DMS153 treated with DMSO at 0.1 percent for 48 hours (cell line): ENCODE data around the gene HS3ST4.
"Not testable (repeated sequence)": the region's sequence is repeated elsewhere in the genome, so short reads cannot be mapped to it uniquely, and the experiment has no call there.

Source experiments
- DNase-seq: peaks from one replicate; lab custom pipeline; 2025; ENCODE audit not compliant: unreplicated experiment; lab: John Stamatoyannopoulos, UW

Gene HS3ST4

DNA sequence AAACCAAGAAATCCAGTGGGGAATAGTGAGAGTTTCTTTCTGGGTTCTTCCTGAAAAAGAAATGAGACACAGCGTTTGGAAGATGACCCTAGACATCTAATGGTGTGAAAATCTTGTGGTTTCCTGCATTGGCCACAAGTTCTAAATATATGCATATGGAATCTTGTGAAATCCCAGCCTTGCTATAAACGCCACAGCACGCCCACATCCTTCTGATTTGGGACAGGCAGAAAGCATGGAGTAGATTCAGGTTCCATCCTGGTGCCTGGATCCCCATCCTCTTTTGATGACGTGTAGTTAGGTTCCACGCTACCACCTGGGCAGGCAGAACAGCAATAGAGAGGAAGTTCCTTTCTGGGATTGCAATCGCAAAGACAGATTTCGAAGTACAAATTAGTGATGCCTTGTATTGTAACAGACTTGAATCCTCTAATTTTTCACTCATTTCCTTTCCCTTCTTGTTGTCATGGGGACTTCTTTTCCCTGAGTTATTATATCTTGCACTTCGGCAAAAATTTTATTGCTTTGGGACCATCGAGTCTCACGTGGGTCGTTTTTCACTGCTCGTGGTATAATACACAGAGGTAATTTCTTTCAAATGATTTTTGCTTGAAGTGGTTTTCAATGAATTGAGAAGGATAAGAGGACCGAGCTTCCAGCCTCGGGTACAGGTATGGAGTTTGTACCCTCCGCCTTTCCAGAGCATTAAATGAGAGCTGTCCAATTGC, 37.6 kb downstream of the HS3ST4 start:
- DNase-seq = no peak

DNA sequence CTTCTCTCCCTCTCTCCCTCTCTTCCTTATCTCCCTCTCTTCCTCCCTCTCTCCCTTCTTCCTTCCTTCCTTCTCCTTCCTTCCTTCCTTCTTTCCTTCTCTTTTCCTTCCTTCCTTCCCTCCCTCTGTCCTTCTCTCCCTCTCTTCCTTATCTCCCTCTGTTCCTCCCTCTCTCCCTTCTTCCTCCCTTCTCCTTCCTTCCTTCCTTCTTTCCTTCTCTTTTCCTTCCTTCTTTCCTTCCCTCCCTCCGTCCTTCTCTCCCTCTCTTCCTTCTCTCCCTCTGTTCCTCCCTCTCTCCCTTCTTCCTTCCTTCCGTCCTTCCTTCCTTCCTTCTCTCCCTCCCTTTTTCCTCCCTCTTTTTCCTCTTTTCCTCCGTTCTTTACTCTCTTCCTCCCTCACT, 38.6 kb downstream of the HS3ST4 start:
- no peak for DNase-seq

DNA sequence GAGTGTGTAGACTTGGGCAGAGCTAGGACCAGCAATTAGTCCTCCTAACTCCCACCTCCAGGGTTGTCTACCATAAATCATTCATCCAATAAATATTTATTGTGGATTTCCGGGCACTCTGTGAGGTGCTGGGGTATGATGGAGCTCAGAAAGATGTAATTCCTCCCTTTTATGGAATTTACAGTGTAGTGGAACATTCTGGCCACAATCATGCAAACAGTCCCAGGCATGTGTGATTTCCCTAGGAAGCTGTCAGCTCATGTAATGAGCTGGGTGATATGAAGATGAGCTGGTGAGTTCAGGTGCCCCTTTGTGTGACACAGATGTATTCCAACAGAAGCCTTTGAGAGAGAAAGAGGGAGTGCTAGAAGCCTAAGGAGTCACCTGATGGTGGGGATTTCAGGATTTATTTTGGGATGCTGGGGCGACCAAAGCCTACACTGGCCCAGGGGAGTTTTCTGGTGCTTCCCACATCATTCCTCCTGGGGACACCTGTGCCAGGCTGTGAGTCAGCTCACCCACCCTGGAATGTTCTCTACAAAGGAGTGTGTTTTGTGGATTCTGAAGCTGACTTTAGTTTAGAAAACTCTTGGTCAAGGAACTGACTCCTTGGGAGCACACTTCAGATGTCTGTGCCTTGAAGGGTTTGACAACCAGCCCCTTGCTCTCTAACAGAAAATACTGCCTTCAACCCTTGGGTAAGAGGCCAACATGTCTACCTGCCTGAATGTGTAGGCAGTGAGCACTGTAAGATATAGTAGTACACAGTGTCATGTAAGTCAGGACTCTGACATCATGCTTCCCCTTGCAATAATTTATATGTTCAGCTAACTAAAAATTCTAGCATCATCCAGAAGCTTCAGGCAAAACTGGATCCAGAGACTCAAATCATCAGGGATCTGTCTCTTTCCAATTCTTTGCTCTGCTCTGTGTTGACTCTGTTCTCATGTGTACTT, 42.9 kb downstream of the HS3ST4 start:
- DNase-seq = no peak

DNA sequence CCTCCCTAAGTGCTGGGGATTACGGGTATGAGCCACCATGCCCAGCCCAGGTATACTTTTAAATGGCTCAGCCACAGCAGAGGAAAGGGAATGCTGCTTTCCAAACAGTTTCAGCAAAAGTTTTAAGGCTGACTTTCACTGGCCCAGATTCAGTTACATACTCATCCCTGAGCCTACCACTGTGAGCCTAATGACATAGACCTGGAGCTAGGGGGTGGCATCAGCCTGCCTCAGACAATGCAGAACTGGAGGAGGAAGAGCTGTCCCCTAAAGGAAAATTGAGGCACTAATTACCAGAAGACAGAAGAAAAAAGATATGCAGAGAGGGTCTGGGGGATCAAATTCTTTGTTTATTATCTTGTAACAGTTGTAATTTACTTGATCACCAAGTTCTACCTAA, 43.9 kb downstream of the HS3ST4 start:
- DNase-seq = no peak

DNA sequence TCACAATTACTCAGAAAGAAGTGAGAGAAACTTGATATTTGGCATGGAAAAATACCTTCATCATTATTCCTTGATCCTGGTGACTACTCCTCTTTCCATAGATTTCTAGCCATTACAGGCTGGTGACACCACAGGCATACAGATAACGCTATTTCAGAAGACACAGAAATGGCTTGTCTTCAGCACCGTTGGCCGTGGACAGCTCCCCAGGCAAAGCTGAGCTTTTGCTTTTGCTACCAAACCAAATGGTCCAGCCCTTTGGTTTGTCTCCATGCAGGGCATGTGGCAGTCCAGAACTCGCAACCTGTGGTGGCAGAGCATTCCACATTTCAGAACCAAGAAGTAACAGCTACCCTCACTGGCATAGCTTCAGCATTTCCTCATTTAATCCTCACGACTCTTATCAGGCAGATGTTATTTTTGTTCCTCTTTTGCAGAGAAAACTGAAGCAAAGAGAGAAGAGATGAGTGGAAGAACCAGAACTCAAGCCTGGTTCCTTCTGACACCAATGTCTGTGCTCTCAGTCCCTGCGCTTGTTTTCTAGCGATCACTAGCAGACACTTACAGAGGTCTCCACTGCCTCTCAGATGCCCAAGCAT, 55.5 kb downstream of the HS3ST4 start:
- no peak for DNase-seq

DNA sequence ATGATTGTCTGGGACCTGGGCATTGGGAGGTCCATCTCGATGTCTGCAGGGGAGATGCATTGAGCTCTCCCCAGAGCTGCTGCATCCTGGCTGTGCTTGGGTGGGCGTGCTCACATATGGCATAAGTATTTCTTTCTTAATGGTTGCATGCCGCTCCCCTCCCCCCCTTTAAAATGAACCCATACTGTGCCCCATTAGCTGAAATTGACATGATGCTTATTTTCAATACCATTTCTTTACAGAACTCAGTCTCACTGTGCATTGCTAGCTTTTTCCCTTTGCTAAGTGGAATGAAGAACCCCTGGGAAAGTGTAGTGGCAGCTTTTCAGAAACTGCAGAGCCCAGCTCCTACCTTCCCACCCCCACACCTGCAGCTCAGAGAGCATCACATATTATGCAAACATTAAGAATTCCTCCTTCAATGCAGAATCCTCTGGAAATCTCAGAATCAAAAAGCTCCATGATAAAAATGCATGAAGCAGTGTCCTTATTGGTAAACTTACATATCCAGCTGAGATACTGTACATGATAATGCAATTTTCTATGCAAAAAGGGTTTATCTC, 56.4 kb downstream of the HS3ST4 start:
- DNase-seq = no peak

DNA sequence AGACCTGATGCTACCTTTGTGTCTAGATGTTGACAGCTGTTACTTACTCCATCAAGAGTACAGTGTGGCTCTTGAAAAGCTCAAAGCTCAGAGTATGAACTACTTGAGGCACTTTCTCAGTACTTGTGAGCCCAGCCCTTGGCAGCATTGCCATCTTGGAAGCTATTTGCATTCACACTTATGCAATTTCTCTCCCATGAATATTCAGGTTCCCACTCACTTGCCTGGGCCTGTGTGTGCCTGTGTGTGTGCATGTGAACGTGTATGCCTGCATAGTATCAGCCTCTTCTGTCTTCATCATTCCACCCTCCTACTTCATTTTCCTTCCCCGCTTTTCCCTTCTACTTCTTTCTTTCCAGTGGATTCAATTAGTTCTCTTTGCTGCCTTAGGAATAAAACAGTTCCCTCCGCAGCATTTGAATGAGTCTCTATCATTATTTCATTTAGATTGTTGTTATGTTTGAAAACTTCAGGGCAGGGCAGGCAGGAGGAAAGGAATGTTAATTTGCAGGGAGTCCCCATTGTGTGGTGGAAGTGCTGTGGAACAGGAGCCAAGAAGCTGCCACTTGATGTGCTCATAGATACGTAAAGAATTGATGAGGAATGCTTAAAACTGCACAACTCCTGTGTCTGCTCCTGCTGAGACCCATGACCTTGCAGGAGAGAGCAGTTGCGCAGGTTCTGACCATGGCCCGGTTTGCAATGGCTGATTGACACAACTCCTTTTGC, 58.9 kb downstream of the HS3ST4 start:
- DNase-seq = no peak

DNA sequence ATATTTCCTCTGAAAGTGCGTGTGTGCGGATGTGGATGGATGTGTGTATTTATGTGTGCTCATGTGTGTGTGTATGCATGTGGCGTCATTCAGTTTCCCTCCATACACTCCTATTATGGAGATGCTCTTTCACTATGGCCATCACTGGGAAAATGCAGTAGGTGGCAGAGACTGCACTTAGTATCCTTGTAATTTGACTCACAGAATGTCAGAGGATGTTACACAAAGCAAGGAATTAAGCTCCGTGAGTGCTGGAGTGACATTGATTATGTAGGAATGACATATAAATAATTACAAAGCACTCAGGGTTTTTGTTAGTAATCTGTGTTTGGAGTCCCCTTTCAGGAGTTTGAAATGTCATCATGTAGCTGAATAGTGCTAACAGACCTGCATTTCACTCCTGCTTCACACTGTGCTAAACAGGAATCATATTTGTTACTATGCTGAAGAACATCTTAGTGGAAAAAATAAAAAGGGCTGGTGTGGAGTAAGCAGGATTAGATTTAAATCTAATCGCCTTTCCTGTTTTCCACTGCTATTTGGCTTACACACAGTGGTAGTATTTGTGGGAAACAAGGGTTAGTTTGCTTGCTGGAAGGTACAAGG, 59.6 kb downstream of the HS3ST4 start:
- no peak for DNase-seq

DNA sequence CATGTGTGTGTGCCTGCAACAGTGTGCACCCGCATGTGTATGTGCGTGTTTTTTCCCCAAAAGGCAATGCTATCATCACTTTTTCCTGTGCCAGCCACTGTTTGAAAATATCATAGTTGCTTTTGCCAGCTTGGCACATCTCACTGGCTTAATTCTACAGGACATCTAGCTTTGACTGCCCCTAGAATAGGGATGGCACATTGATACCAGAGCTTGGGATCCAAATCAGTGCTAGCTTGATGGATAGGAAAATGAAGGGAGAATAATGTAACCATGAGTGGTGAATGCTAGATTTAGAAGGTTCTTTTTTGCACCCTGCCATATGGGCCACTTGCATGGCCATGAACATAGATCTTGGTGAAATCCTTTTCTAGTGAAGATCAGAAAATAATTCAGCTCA, 72.7 kb downstream of the HS3ST4 start:
- DNase-seq = no peak

DNA sequence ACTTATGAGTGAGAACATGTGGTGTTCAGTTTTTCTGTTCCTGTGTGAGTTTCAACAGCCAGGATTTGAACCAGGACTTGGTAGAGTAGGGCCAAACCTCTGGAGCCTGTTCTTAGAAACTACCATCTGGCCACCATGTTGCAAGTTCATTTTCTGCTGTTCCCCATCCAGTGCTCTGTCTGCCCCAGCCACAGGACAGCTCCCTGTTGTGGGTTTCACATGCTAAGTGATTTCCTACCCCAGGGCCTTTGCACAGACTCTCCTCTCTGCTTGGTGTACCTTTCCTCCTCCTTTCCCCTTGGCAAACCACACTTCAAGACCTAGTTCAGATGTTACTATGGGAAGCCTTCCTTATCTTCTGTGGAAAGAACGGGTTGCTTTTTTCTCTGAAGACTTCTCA, 79.5 kb downstream of the HS3ST4 start:
- no peak for DNase-seq

DNA sequence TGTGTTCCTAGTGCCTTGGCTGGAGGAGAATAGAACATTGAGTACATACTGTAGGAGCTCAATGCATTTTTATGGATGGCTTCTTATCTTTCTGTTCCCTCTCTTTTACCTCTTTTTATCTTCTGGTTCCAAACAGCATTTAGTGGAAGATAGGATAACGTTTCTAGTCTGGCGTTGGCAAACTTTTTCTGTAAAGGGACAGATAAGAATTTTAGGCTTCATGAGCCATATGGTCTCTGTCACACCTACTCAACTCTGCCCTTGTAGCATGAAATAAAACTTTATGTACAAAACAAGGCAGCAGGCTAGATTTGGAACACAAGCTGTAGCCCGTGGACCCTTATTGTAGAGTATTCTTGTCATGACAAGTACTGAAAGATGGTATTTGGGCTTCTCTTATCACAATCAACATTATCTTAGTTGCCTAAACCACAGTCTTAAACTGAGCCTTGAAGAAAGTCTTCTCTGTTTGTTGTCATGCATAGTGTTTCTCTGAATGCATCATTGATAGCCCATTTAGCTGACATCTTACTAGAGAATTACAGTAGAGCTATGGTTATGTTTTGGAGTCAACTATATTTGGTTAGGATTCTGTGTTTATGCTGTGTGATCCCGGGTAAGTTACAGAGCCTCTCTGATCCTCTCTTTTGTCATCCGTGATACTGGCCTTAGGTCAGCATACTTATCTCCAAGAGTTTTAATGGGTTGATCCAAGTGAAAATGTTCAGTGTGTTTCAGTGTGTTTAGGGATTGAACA, 80.2 kb downstream of the HS3ST4 start:
- no peak for DNase-seq

DNA sequence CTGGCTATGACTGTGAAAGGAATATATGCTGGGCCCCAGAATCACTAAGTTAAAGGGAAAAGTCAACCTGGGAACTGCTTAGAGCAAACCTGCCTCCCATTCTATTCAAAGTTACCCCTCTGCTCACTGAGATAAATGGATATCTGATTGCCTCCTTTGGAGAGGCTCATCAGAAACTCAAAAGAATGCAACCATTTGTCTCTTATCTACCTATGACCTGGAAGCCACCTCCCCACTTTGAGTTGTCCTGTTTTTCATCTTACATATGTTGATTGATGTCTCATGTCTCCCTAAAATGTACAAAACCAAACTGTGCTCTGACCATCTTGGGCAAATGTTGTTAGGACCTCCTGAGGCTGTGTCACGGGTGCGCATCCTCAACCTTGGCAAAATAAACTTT, 84.5 kb downstream of the HS3ST4 start:
- not testable (repeated sequence) for DNase-seq

DNA sequence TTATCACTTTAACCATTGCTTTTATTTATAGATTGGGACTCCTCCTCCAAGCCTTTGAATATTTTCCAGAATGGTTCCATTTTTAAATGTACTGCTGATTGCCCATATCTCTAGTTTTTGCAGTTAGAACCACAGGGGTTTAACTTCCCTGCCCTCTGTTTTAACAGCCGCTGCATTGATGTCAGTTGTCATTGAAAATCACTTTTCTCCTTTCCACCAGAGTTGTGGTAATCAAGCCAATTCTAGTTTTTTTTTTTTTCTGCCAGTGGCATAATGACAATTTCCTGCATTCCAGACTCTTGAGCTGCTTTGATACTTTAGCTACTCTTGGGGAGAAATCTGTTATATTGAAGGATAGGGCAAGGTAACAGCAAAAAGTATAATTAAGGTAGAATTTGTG, 91.5 kb downstream of the HS3ST4 start:
- no peak for DNase-seq

DNA sequence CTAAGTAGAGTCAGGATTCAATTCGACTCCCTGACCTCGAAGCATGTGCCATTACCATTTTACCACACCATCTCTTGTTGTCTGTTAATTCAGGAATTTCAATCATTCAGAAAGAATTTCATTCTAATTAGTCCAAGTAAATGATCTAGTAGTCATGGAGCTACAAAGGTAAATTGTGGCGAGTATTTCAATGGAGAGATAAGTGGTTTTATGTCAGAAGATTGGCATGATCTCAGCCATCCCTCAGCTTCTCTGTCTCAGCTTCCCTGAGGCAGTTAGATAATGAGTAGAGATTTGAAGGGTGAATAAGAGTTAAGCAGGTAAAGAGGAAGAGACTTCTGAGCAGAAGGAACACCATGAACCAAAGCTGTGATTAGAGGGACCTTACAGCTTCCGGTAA, 93.6 kb downstream of the HS3ST4 start:
- no peak for DNase-seq

DNA sequence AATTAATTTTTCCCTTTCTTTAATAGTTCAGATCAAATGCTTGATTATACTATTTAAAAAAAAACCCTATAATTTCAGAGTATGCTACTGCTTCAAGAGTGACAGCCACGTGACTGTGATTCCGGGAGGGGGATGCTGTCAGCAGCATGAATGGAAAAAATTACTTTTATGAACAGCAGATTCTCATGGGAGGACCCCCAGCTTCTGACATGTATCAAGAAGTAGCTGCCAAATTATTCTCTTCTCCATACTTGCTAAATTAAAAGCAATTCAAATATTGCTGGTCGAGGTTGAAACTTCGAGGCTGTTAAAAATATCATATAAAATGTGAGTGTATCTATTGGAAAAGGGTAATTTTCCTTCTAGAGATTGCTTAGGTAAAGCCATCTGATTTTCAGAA, 95.0 kb downstream of the HS3ST4 start:
- no peak for DNase-seq

DNA sequence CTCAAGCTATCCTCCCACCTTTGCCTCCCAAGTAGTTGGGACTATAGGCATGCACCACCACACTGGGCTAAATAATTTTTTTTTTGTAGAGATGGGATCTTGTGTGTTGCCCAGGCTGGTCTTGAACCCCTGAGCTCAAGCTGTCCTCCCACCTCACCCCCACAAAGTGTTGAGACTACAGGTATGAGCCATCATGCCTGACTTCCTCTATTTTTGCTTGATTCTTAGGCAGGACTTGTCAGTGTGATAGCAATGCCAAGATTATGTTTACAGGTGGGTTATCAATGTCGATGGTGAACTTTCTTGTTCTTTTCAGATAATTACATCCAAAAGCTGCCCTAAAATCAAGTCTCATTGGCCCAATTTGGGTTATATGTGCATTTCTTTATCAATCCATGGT, 96.9 kb downstream of the HS3ST4 start:
- DNase-seq = no peak

DNA sequence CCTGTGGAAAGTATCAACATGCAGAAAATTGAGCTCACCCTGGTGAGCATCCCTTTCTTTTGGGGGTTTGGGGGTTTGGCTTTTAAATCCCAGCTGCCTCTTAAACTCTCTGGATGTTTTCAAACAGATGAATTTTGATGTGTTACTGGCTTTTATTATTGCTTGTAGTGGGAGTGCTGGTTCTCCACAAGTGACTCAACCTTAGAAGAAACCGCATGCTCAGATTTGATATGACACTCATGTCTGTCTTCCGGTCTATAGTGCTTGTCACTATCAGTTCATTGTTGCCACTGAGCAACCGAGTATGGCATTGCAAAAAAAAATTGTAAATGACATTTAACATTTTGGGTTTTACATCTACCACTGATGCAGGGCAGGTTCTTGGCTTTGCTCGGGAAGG, 104.5 kb downstream of the HS3ST4 start:
- no peak for DNase-seq

DNA sequence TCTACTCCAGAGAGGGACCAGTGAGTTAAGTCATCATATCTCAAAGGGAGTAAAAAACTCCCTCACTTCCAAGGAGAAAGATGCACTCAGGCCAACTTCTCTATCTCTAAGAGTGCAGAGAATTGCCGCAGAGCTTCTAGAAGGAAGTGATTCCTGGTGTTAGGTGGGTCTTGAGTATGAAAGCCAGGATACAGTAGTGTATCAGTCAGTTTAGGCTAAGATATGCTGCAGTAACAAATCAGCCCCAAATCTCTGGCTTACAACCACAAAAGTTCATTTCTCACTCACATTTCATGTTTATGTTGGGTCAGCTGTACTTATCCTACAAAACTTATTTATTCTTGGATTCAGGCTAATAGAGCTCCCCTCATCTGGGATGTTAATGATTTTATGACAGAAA, 106.3 kb downstream of the HS3ST4 start:
- DNase-seq = no peak

DNA sequence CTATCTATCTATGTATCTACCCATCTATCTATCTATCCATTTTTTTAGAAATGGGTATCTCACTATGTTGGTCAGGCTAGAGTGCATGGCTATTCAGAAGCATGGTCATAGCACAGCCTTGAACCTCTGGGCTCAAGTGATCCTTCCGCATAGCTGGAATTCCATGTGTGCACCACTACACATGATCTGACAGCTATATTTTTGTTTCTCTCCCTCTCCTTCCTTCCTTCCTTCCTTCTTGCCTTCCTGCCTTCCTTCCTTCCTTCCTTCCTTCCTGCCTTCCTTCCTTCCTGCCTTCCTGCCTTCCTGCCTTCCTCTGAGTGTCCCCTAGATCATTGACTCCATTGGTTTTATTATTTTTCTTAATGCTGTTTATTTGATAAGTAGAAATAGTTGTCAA, 108.1 kb downstream of the HS3ST4 start:
- no peak for DNase-seq

DNA sequence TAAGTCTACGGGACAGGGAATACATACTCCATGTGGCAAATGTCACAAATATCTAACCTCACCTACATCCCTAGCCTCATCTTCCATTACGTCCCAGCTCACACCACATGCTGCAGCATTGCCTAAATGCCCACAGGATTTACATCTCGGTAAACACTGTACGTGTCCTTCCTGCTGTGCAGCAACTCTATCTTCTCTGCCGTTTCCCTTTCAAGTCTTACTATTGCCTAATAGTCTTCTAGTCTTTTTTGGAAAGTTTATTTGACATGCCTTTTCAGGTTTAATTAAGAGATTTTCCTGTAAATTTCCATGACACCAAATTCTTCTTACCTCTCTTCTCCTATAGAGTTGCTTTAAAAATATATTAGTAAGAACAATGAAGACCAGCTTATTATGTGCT, 120.5 kb downstream of the HS3ST4 start:
- no peak for DNase-seq
